ENCODE results near the gene NPL.

- TF ChIP-seq CTCF (conservative IDR thresholded peaks at IDR 0.05): peak; percentile 69
- no peak for TF ChIP-seq ZFX (IDR thresholded peaks at IDR 0.05)
These were observed 2.6 kb upstream of the NPL start for GRCh38 chr1:182786995-182787324.
